IPS DF 4.7 (cell line): ENCODE measurements around the gene GSTT4.
"Not testable (repeated sequence)": the region's sequence is repeated elsewhere in the genome, so short reads cannot be mapped to it uniquely, and the experiment has no call there.

Source experiments
- DNase-seq: peaks from one replicate; pipeline ENCODE4 v3.0.0-alpha.2; 2013; ENCODE audit warnings: low spot score; ENCODE audit errors: extremely low read depth

Gene GSTT4

DNA sequence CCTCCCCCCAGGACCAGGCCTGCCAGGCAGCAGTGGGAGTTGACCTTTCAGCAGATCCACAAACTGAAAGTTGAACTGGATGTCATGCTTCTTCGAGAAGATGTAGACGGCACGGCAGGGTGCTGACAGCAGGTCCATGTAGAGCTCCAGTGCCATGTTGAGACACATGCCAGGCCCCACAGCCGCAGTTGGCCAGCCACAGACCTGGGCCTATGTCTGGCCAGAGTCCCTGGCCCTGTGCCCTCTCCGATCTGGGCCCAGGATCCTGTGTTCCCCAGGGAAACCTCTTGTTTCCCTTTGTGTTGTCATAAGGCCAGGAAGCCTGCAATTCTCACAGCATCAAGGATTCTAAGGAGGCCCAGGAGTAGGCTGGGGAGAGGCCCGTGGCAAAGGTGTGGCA lies at the start of gene GSTT4:
TSS of gene GSTT4 (minus strand) at position 253 of the 400 bp plus-strand sequence. CDS start at position 156, 97 bp downstream.
- no peak for DNase-seq

DNA sequence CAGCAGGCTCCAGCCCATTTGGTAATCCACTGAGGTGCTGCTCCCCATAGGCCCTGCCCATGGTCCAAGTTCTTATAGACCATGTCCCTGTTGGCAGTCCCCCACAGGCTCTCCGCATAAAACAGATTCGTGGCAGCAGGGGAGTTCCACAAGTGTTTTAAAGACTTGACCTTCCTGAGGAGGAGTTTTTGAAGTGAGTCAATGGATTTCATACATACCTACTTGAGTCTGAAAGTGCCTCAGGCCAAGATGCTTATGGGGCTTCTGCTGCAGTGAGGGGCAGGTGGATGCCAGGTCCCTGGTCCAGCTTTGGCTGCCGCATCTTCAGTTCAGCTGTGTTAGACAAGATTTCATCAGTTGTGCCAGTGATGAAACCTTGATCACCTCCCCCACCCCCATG lies 49.1 kb upstream of the GSTT4 start:
- DNase-seq: no peak

DNA sequence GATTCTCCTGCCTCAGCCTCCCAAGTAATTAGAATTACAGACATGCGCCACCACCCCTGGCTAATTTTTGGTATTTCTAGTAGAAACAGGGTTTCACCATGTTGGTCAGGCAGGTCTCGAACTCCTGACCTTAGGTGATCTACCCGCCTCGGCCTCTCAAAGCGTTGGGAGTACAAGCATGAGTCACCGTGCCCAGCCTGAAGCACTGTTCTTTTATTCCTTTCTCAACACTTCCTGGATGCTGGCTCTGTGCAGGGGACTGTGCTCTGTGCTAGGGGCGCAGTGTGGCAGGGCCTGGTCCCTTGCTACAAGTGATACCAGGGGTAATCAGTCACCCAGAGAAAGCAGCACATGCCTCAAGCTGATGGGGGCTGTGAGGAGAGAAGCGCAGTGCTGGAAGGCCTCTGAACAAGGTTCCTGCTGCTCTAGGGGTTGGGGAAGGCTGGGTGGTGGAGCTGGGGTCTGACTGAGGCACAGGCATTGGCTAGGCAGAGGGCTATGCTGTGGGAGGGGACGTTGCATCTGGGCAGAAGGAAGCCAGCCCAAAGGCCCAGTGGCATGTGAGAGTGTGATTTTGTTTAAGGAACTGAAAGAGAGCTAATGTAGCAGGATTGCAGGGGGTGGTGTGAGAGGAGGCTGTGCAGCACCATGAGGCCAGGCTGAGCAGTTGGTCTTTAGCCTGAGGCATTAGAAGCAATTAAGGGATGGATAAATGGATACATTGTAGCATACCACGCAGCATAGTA lies 48.4 kb upstream of the GSTT4 start:
- DNase-seq: no peak

DNA sequence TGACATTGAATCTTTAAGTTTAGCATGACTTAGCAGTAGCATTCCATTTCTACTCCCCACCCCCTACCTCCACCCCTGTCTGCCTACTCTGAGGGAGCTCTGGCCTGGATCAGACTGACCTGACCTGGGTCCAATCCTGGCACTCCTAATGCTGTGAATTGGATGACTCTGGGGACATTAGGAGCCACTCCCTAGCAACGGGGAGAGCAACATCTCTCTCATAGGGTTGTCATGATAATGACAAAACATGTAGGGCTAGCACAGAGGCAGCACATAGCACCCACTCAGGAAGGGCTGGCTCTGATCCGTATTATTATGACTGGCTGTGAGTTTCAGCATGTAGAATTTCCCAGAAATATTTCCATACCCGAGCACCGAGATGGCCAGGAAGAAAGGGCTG lies 46.3 kb upstream of the GSTT4 start:
- no peak for DNase-seq

DNA sequence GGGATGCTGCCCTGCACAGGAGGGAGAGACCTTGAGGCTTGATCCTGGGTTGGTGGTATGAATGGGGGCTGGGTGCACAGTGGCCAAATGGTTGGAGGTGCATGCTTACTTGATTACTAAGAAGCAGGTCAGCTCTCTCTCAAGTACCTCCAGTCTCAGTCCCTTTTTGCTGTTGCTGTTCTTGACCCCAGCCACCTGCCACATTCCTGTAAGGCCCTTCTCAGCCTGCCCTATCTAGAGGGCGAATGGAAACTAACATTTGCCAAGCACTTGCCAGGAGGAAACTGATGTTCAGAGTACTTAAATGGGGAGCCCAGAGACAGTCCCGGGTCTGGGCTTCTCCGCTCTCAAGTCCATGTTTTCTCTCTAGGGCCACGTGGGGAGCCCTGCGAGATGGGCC lies 45.8 kb upstream of the GSTT4 start:
- DNase-seq: no peak

DNA sequence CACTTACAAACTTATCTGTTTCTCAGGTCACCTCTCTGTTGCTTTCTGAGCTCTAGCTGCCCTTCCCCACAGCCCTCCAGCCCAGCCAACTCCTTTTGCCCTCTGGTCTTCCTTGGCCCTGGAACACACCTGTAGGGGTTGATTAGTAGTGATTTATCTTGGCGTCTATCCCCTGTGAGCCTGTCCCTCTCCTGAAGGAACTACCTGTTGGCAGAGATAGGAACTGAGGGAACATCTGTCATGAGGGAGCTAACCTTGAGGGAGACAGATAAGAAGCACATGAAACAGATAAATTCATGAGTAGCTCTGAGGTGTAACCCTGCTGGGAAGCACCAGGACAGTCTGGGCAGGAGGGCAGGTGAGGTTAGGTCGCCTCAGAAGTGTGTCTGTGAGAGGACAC lies 44.7 kb upstream of the GSTT4 start:
- DNase-seq: no peak

DNA sequence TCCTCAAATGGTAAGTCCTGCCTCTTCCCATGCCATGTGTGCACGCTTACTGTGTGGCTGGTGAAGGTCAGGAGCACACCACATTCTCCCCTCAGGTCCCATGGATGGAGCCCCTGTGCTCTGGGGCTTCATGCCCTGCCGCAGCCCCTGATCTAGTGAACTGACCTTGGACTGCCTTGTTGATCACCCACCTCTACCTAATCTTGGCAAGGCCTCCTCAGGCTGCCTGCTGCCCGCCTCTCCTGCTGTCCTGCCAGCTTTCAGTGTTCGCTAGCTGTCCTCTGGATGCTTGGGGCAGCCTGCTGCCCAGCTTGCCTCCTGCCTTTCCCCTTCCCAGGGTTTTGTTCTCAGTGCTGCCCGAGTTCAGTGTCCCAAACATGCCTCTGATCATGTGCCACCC lies 44.0 kb upstream of the GSTT4 start:
- DNase-seq: no peak

DNA sequence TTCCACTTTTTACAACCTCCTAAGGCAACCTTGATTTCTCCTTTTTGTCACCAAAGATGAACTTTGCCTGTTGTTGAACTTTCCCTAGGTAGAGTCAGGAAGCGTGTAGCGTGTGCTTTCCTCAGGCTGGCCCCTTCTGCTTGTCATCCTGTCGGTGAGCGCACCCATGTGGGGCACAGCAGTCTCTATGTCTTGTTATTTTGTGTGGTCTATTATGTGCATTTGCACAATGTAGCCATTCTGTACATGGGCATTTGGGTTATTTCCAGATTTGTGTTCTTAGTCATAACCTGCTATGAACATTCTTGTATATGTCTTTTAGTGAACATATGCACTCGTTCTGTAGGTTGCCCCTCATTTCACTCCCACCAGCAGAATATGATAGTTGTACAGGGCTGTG lies 40.8 kb upstream of the GSTT4 start:
- DNase-seq: no peak

DNA sequence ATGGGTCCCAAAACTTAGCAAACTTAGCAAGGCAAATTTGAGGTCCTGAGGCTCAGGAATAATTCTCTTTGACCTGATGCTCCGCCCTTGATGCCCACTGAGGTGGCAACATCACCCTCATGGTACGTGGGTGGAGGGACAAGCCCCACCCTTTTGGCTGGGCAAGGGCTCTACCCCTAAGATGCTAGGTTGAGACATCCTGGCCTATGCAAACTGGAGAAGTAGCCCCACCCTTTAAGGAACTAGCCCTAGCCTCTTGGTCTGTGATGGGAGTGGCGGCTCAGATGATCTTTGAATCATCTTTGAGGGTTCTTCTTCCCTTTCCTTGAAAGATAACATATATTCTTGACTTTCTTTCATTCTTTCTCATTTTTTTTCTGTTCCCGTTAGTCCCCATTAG lies 38.7 kb upstream of the GSTT4 start:
- DNase-seq: no peak

DNA sequence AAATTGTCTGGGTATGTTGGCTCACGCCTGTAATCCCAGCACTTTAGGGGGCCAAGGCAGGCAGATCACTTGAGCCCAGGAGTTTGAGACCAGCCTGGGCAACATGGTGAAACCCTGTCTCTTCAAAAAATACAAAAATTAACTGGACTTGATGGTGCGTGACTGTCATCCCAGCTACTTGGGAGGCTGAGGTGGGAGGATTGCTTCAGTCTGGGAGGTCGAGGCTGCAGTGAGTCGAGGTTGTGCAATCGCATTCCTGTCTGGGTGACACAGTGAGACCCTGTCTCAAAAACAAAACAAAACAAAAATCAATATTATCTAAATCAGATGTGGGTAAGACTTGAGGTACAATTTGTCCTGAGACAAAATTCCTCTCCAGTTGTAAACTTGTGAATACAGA lies 38.2 kb upstream of the GSTT4 start:
- DNase-seq: not testable (repeated sequence)

DNA sequence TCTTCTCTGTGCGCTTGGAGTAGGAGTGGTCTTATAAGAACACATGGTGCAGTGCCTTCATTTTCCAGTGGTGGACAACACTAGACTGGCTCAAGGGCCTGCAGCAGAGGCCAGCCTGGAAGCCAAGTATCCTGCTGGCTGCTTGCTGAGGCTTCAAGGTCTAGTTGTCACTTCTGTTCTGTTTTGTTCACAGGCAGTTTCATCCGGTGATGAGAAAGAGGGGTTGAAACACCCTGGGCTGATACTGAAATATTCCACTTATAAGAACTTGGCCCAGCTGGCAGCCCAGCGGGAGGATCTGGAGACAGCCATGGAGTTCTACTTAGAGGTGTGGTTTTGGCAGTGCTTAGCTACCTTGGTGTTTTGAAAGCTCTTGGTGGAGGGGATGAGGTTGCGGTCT lies 35.7 kb upstream of the GSTT4 start:
- DNase-seq: no peak

DNA sequence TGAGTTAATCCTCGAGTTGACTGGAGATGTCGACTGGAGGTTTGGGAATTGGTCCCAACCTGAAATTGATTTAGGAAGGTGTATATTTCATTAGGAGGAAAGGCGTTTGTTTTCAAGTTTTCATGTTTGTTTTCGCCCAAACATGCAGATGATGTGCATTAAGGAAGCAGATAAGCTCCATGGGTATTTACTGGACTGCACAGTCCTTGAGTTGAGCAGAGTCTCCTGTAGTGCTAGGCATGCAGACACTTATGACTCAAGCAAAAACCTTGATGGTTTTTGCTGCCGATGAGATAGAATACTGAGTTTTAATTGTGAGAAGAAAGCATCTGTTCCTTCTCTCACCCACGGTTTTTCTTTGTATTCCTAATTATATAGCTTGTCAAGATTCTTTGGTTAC lies 33.8 kb upstream of the GSTT4 start:
- no peak for DNase-seq

DNA sequence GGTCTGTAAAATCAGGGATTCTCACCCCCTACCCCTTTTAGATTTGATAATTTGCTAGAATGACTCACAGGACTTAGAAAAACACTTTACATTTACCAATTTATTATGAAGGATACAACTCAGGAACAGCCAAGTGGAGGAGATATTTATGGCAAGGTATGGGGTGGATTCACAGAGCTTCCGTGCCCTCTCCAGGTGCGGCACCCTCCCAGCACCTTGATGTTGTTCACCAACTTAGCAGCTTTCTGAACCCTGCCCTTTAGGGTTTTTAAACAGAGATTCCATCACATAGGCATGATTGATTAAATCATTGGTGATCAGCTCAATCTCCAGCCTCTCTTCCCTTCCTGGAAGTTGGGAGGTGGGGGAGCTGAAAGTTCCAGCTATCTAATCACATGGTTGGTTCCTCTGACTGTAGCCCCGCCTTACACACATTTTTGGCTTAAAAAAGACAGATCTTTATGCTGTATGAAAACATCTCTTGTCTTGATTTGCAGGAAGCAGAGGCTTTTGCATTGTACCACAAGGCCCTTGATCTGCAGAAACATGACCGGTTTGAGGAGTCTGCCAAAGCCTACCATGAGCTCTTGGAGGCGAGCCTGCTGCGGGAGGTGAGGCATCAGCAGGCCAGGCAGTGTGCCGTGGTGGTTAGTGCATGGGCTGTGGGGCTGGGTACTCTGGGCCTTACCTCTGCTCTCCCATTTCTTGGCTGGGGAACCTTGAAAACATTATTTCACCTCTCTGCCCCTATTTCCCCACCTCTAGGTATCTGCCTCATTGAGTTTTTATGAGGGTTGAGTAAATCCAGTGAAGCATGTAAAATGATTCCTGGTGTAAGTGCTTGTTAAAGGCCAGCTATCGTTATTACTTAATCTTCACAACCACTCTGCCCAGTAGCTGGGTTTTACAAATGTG lies 32.9 kb upstream of the GSTT4 start:
- no peak for DNase-seq

DNA sequence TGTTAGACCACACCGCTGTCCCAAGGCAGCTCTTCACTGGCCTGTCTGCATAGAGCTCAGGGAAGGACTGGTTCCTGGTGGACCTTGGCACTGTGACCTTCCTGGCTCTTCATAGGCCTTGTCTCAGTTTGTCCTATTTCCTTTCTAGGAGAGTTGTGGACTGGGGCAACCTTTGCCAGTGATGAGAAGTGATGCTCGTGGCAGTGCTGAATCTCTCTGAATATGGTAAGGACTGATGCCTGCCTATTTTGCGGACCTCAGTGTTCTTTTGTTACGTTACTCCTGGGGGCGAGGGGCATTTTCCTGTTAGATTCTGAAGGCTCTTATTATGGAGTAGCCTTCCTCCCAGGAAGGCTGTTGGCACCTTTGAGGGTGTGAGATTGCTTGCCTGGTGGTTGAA lies 30.0 kb upstream of the GSTT4 start:
- no peak for DNase-seq

DNA sequence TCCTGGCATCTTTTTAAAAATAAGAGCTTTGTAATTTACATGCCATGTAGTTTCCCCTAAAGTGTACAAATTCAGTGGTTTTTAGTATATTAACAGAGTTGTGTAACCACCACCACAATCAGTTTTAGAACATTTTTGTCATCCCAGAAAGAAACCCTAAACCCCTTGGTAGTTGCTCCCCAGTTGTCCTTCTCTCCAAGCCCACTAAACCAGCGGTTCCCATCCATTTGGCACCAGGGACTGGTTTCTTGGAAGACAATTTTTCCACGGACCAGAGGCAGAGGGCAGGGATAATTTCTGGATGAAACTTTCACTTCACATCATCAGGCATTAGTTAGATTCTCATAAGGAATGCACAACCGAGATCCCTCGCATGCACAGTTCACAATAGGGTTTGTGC lies 28.5 kb upstream of the GSTT4 start:
- DNase-seq: no peak

DNA sequence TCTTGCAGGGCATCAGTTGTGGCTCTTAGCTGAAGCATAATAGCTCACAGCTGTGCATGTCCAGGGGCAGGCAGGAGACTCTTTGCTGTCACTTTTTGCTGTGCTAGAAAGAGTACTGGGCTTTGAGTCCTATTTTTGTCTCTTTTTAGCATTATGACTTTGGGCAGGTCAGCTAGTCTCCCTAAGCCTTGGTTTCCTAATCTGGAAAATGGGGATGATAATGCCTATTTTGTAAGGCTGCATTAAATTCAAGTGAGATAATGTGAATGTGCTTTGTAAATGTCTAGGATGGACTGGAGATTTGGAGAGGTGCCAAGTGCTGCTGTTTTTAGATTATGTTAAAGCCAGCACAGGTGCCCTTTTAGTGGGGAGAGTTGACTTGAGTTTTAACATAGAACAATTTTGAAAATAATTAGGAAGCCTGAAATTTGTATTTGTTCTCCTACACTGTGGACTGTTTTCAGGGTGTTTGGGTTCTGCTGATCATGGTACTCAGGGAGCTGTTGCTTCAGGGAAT lies 25.0 kb upstream of the GSTT4 start:
- DNase-seq: no peak

DNA sequence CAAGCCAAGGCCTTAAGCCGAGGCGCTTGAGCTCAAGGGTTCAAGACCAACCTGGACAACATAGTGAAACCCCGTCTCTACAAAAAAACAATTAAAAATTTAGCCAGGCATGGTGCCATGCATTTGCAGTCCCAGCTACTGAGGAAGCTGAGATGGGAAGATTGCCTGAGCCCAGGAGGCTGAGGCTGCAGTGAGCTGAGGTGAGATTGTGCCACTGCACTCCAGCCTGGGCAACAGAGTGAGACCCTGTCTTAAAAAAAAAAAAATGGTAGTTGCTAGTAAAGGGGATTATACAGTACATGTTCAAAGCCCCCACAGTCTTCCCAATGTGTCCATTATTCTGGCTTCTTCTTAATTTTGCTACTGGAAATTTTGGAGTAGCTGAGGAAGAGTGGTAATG lies 24.1 kb upstream of the GSTT4 start:
- DNase-seq: no peak

DNA sequence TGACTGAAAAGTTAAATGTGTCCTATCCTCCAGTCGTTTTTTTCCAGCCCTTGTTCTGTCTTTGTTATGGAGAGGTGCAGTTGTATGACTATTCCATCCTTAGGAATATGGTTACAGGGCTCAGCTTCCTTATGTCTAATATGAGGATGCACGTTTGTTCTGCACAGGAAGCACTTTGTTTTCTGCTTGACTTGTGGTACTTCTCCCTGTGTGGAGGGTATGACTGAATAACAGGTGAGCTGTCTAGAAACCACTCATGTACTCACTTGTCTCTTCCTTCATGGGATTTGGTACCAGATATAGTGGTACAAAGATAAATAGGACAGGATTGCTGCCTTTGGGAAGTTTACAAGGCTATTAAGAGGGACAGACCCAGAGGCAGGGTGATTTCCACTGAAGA lies 23.3 kb upstream of the GSTT4 start:
- DNase-seq: no peak

DNA sequence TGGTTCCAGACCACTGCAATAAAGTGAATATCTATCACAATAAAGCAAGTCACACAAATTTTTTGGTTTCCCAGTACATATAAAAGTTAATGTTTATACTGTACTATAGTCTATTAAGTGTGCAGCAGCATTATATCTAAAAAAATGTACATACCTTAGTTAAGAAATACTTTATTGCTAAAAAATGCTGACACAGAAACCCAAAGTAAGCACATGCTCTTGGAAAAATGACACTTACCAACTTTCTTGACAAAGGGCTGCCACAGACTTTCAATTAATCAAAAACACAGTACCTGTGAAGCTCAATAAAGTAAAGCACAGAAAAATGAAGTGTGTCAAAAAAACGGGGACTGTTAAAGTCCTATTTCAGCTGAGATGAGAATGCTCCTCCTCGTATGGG lies 22.7 kb upstream of the GSTT4 start:
- no peak for DNase-seq

DNA sequence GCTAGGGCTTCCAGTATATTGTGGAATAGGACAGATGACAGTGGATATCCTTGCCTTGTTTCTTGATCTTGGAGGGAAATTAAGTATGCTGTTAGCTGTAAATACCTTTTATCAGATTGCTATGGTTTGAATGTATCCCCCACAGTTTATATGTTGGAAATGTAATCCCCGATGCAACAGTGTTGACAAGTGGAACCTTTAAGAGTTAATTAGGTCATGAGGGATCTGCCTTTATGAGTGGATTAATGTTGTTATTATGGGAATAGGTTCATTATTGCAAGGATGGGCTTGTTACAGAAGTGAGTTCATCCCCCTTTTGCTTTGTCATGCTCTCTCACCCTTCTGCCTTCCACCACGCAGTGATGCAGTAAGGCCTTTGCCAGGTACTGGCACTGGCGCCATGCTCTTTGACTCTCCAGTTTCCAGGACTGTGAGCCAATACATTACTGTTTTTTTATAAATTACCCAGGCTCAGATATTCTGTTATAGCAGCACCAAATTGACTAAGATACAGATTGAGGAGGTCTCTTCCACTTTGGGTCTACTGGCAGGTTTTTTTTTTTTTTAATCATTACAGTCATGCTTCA lies 22.2 kb upstream of the GSTT4 start:
- no peak for DNase-seq

DNA sequence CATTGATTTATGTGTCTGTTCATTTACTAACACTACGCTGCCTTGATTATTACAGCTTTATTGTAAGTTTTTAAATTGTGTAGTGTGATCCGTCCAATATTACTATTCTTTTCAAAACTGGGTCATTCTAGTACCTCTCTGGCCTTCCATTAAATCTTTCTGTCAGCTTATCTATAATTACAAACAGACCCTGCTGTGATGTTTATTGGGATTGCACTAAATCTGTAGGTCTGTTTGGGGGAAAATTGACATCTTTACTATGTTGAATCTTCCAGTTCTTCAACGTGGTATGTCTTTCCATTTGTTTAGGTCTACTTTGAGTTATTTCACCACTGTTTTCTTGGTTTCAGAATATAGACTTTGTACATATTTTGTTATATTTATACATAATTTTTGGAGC lies 21.5 kb upstream of the GSTT4 start:
- no peak for DNase-seq

DNA sequence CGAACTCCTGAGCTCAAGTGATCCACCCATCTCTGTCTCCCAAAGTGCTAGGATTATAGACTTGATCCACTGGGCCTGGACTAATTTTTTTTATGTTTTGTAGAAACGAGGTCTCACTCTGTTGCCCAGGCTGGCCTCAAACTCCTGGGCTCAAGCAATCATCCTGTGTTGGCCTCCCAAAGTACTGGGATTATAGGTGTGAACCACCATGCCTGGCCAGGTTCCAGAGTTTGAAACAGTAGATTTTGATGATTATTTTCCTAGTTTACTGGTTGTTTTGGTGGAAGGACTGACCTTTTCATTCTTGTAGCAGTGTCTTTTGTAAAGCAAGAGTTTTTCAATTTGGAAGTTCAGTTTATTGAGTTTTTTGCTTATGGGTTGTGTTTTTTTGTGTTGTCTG lies 20.8 kb upstream of the GSTT4 start:
- DNase-seq: no peak
